ENCODE results near the gene IRF9. TPM values are rescaled to one million over a fixed set of nuclear protein-coding genes. Genes with fewer than 3 reads are reported as not detected.

IRF9 gene
- total and polyA plus RNA-seq, 2 of the 13 experiments (the other 11 are each of a cell fraction or from before 2014, with no cell fraction given): 14.9 to 49.7 TPM

DNA sequence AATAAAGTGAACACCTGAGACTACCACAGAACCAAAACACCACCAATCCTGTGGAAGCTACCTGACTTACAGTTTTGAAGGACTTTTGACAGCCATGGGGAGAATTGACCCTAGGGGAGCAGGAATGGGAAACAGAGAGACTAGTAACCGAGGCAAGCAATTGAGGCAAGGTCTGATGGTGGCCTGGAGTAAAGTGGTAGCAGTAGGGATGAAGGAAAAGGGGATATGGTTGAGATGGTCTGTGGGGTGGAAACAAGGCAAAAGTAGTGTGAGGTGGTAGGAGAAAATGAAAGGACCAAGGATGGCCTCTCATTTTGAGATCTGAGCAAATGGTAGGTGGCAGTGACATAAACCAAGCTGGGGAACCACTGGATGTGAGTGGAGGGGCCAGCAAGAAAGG is 4.2 kb upstream of the IRF9 start (continued):
- TF ChIP-seq, protein P1, sequence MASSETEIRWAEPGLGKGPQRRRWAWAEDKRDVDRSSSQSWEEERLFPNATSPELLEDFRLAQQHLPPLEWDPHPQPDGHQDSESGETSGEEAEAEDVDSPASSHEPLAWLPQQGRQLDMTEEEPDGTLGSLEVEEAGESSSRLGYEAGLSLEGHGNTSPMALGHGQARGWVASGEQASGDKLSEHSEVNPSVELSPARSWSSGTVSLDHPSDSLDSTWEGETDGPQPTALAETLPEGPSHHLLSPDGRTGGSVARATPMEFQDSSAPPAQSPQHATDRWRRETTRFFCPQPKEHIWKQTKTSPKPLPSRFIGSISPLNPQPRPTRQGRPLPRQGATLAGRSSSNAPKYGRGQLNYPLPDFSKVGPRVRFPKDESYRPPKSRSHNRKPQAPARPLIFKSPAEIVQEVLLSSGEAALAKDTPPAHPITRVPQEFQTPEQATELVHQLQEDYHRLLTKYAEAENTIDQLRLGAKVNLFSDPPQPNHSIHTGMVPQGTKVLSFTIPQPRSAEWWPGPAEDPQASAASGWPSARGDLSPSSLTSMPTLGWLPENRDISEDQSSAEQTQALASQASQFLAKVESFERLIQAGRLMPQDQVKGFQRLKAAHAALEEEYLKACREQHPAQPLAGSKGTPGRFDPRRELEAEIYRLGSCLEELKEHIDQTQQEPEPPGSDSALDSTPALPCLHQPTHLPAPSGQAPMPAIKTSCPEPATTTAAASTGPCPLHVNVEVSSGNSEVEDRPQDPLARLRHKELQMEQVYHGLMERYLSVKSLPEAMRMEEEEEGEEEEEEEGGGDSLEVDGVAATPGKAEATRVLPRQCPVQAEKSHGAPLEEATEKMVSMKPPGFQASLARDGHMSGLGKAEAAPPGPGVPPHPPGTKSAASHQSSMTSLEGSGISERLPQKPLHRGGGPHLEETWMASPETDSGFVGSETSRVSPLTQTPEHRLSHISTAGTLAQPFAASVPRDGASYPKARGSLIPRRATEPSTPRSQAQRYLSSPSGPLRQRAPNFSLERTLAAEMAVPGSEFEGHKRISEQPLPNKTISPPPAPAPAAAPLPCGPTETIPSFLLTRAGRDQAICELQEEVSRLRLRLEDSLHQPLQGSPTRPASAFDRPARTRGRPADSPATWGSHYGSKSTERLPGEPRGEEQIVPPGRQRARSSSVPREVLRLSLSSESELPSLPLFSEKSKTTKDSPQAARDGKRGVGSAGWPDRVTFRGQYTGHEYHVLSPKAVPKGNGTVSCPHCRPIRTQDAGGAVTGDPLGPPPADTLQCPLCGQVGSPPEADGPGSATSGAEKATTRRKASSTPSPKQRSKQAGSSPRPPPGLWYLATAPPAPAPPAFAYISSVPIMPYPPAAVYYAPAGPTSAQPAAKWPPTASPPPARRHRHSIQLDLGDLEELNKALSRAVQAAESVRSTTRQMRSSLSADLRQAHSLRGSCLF (CRISPR knock-in tag; IDR thresholded peaks at IDR 0.05; ENCODE audit: borderline replicate concordance): no peak
- TF ChIP-seq ZNF605 (CRISPR knock-in tag; IDR thresholded peaks at IDR 0.05) (0 out of 2 replicates have a peak, but pooled peaks have one; percentile 21), ZNF777 (CRISPR knock-in tag; IDR thresholded peaks at IDR 0.05) (no peak), ZNF562 (CRISPR knock-in tag; IDR thresholded peaks at IDR 0.05; ENCODE audit: borderline replicate concordance) (no peak), NONO (IDR thresholded peaks at IDR 0.05) (0 out of 2 replicates have a peak, but pooled peaks have one; percentile 29), NONO (CRISPR knock-in tag; conservative IDR thresholded peaks at IDR 0.05) (no peak), POLR2AphosphoS5 (IDR thresholded peaks at IDR 0.05; ENCODE audit: low read depth, low read length) (0 out of 2 replicates have a peak, but pooled peaks have one; percentile 27), ZNF772 (CRISPR knock-in tag; IDR thresholded peaks at IDR 0.05) (no peak), EP300 (IDR thresholded peaks at IDR 0.05; ENCODE audit: low read depth in 2 of 2, low read length in 2 of 2) (no peak), EP300 (CRISPR knock-in tag; IDR thresholded peaks at IDR 0.05; ENCODE audit: borderline replicate concordance) (no peak), YEATS2 (CRISPR knock-in tag; IDR thresholded peaks at IDR 0.05; ENCODE audit: borderline replicate concordance) (no peak), MTF1 (CRISPR knock-in tag; IDR thresholded peaks at IDR 0.05) (no peak), HMG20A (CRISPR knock-in tag; IDR thresholded peaks at IDR 0.05; ENCODE audit: borderline replicate concordance) (no peak), GATA4 (IDR thresholded peaks at IDR 0.05; ENCODE audit: borderline replicate concordance, low read depth) (no peak), FOSL1 (CRISPR knock-in tag; IDR thresholded peaks at IDR 0.05; ENCODE audit: borderline replicate concordance) (no peak), ZFP82 (CRISPR knock-in tag; IDR thresholded peaks at IDR 0.05; ENCODE audit: borderline replicate concordance) (no peak), ZMYM3 (CRISPR knock-in tag; IDR thresholded peaks at IDR 0.05) (no peak)
- TF ChIP-seq, protein P2, sequence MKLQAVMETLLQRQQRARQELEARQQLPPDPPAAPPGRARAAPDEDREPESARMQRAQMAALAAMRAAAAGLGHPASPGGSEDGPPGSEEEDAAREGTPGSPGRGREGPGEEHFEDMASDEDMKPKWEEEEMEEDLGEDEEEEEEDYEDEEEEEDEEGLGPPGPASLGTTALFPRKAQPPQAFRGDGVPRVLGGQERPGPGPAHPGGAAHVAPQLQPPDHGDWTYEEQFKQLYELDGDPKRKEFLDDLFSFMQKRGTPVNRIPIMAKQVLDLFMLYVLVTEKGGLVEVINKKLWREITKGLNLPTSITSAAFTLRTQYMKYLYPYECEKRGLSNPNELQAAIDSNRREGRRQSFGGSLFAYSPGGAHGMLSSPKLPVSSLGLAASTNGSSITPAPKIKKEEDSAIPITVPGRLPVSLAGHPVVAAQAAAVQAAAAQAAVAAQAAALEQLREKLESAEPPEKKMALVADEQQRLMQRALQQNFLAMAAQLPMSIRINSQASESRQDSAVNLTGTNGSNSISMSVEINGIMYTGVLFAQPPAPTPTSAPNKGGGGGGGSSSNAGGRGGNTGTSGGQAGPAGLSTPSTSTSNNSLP (IDR thresholded peaks at IDR 0.05; ENCODE audit: low read depth, low read length): no peak
- TF ChIP-seq, protein P3, sequence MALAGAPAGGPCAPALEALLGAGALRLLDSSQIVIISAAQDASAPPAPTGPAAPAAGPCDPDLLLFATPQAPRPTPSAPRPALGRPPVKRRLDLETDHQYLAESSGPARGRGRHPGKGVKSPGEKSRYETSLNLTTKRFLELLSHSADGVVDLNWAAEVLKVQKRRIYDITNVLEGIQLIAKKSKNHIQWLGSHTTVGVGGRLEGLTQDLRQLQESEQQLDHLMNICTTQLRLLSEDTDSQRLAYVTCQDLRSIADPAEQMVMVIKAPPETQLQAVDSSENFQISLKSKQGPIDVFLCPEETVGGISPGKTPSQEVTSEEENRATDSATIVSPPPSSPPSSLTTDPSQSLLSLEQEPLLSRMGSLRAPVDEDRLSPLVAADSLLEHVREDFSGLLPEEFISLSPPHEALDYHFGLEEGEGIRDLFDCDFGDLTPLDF (CRISPR knock-in tag; IDR thresholded peaks at IDR 0.05): no peak
- TF ChIP-seq, protein P4, sequence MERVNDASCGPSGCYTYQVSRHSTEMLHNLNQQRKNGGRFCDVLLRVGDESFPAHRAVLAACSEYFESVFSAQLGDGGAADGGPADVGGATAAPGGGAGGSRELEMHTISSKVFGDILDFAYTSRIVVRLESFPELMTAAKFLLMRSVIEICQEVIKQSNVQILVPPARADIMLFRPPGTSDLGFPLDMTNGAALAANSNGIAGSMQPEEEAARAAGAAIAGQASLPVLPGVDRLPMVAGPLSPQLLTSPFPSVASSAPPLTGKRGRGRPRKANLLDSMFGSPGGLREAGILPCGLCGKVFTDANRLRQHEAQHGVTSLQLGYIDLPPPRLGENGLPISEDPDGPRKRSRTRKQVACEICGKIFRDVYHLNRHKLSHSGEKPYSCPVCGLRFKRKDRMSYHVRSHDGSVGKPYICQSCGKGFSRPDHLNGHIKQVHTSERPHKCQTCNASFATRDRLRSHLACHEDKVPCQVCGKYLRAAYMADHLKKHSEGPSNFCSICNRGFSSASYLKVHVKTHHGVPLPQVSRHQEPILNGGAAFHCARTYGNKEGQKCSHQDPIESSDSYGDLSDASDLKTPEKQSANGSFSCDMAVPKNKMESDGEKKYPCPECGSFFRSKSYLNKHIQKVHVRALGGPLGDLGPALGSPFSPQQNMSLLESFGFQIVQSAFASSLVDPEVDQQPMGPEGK (CRISPR knock-in tag; IDR thresholded peaks at IDR 0.05): no peak

Measured in HepG2 (cell line).